ENCODE results near the gene SLFN11.

DNA sequence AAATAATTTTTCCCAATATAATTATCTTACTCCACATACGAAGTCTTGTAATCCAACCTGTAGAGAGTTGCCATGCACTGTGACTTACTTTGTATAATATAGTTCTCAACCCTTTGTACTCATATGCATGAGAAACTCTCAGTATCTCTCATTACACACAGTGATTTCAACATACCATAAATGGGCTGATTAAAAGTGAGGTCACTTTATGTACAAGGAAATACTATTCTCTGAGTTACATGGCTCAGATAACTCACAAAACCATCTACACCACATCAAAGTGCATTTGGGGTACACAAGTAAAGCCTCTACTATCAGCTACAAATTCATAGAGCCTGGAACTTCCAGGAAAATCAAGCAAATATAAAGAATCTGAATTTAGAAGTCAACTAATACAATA is 30.9 kb upstream of the SLFN11 start:
- TF ChIP-seq POLR2A (IDR thresholded peaks at IDR 0.05; ENCODE audit: low read length) (no peak), GATA1 (IDR thresholded peaks at IDR 0.05; ENCODE audit: low read depth, low read length) (no peak)
